Activated B cell treated with CpG ODN at 0.5 μM for 24 hours (primary cell): ENCODE results near the gene ZCCHC13. TPM values are rescaled to one million over a fixed set of nuclear protein-coding genes. Genes with fewer than 3 reads are reported as not detected.
"Not testable (repeated sequence)": the region's sequence is repeated elsewhere in the genome, so short reads cannot be mapped to it uniquely, and the experiment has no call there.

Experiments
- ATAC-seq: fragments of 200-7000 bp; cut with Tn5 transposase; one replicate; pipeline ENCODE4 v1.10.0; 2021; ENCODE audit warnings: low read depth, mild to moderate bottlenecking, moderate library complexity
- CTCF ChIA-PET: fragments of 350-600 bp; sonication (Branson Sonifier 250); formaldehyde crosslinking; loops from one replicate; lab custom pipeline; 2021; ENCODE audit warnings: antibody characterized with exemption; lab: Charles Lee
- POLR2A ChIA-PET: fragments of 350-600 bp; sonication (Branson Sonifier 250); formaldehyde crosslinking; loops from one replicate; lab custom pipeline; 2021; ENCODE audit warnings: antibody characterized with exemption; lab: Charles Lee
- DNase-seq: peaks from one replicate; pipeline ENCODE4 v3.0.0; 2022
- H3K27ac Mint-ChIP-seq: one replicate; pipeline ENCODE4 v1.8.0; 2020; ENCODE audit warnings: mixed read lengths
- H3K27me3 Mint-ChIP-seq: one replicate; pipeline ENCODE4 v1.8.0; 2021; ENCODE audit warnings: mixed read lengths
- H3K36me3 Mint-ChIP-seq: one replicate; pipeline ENCODE4 v1.8.0; 2021; ENCODE audit warnings: low read depth, mixed read lengths
- H3K4me1 Mint-ChIP-seq: one replicate; pipeline ENCODE4 v1.8.0; 2021; ENCODE audit warnings: mixed read lengths
- H3K4me3 Mint-ChIP-seq: one replicate; pipeline ENCODE4 v1.8.0; 2020; ENCODE audit warnings: mild to moderate bottlenecking, mixed read lengths
- H3K9me3 Mint-ChIP-seq: one replicate; pipeline ENCODE4 v1.8.0; 2020; ENCODE audit warnings: mixed read lengths
- CTCF ChIP-seq: fragments of 200-600 bp; IDR thresholded peaks from one replicate; pipeline ENCODE4 v1.8.0; 2022; ENCODE audit warnings: antibody characterized with exemption, mild to moderate bottlenecking
- intact Hi-C: fragments of 100-400 bp; cut with micrococcal nuclease; formaldehyde crosslinking; loops from one replicate; pipeline ENCODE4 v1.15.1; 2024
- total RNA-seq: library from RNA; stranded (reverse); gene quantifications from 2 replicates; pipeline ENCODE4 v1.2.3, GENCODE V29; 2022

Gene ZCCHC13
- total RNA-seq, 1 donor from 2014 or later = not detected

- CTCF ChIA-PET = no interaction called here
Observed at GRCh38 chrX:74338852-74339251, 34.9 kb downstream of the ZCCHC13 start.

GRCh38 chrX:74340051-74340450 lies 36.1 kb downstream of the ZCCHC13 start:
- Mint-ChIP-seq H3K9me3 (peaks cover 3% of the 10 kb centered on the region), H3K36me3 (no peaks in the 10 kb centered on the region), H3K4me3 (no peak overlapping the region), H3K27ac (no peak overlapping the region), H3K4me1 (peaks cover 12% of the 10 kb centered on the region), H3K27me3 (peaks cover 3% of the 10 kb centered on the region)
- TF ChIP-seq CTCF = no peak
- ATAC-seq = no peak
- intact Hi-C loops = loop anchor here (5.0 kb wide), 2 partner anchors 48 to 208 kb away; no protein-coding TSS in a partner anchor
- POLR2A ChIA-PET = no interaction called here
- DNase-seq = no peak
- CTCF ChIA-PET = no interaction called here

More at GRCh38 chrX:74338852-74339251, 34.9 kb downstream of the ZCCHC13 start:
- ATAC-seq = no peak
- H3K27me3 Mint-ChIP-seq = peaks cover 3% of the 10 kb centered on the region
- DNase-seq = no peak
- no peak overlapping the region for H3K27ac Mint-ChIP-seq
- H3K36me3 Mint-ChIP-seq = no peaks in the 10 kb centered on the region
- H3K4me1 Mint-ChIP-seq = peaks cover 5% of the 10 kb centered on the region
- TF ChIP-seq CTCF = no peak
- intact Hi-C loops = no loop called here
- no peak overlapping the region for H3K4me3 Mint-ChIP-seq
- H3K9me3 Mint-ChIP-seq = peaks cover 3% of the 10 kb centered on the region
- POLR2A ChIA-PET = no interaction called here

GRCh38 chrX:74342211-74342610 lies 38.2 kb downstream of the ZCCHC13 start:
- H3K9me3 Mint-ChIP-seq, POLR2A ChIA-PET, DNase-seq, H3K4me3 Mint-ChIP-seq, H3K27me3 Mint-ChIP-seq, ATAC-seq, CTCF ChIA-PET, H3K36me3 Mint-ChIP-seq, H3K27ac Mint-ChIP-seq: not testable (repeated sequence)
- intact Hi-C loops = loop anchor here (5.0 kb wide), 2 partner anchors 50 to 210 kb away; no protein-coding TSS in a partner anchor
- peaks cover 12% of the 10 kb centered on the region for H3K4me1 Mint-ChIP-seq

- Mint-ChIP-seq H3K4me1 (peaks cover 12% of the 10 kb centered on the region), H3K9me3 (peaks cover 3% of the 10 kb centered on the region), H3K27me3 (peaks cover 3% of the 10 kb centered on the region), H3K4me3 (no peak overlapping the region), H3K36me3 (no peaks in the 10 kb centered on the region), H3K27ac (no peak overlapping the region)
- intact Hi-C loops = loop anchor here (1.0 to 5.0 kb wide), 5 partner anchors 51 to 488 kb away; no protein-coding TSS in a partner anchor
- ChIA-PET CTCF (interaction anchor here (0.5 to 3.1 kb wide), 6 partner anchors 37 to 488 kb away, joined by 3 to 8 read pairs (median 3); no protein-coding TSS in a partner anchor), POLR2A (no interaction called here)
- no peak for TF ChIP-seq CTCF
- ATAC-seq (peak; percentile 70), DNase-seq (no peak)
Observed at GRCh38 chrX:74343343-74344279, 39.6 kb downstream of the ZCCHC13 start.

GRCh38 chrX:74344280-74344622 lies 40.3 kb downstream of the ZCCHC13 start:
- TF ChIP-seq CTCF = no peak
- H3K36me3 Mint-ChIP-seq = no peaks in the 10 kb centered on the region
- no peak overlapping the region for H3K4me3 Mint-ChIP-seq
- ATAC-seq (no peak), DNase-seq (no peak)
- ChIA-PET CTCF (interaction anchor here (0.5 to 3.1 kb wide), 5 partner anchors 43 to 489 kb away, joined by 3 to 8 read pairs (median 3); no protein-coding TSS in a partner anchor), POLR2A (interaction anchor here (0.6 kb wide), 1 partner anchor 184 kb away, joined by 3 read pairs; no protein-coding TSS in a partner anchor)
- no peaks in the 10 kb centered on the region for H3K27me3 Mint-ChIP-seq
- no peaks in the 10 kb centered on the region for H3K9me3 Mint-ChIP-seq
- H3K4me1 Mint-ChIP-seq = peaks cover 12% of the 10 kb centered on the region
- intact Hi-C loops = loop anchor here (1.0 to 5.0 kb wide), 5 partner anchors 52 to 489 kb away; no protein-coding TSS in a partner anchor
- H3K27ac Mint-ChIP-seq = no peak overlapping the region
